GM12878 (cell line): ENCODE results near the gene POR. TPM values are rescaled to one million over a fixed set of nuclear protein-coding genes. Genes with fewer than 3 reads are reported as not detected.

Experiments used
- ATAC-seq: fragments of 200-7000 bp; cut with Tn5 transposase; 3 replicates; pipeline ENCODE4 v1.9.1; 2020; ENCODE audit warnings: mild to moderate bottlenecking, moderate library complexity
- BruUV-seq: library from RNA; stranded (reverse); fragments of 400-500 nt; replicated peaks from 2 replicates; lab custom pipeline; 2021; lab: Mats Ljungman, UMichigan
- CTCF ChIA-PET: fragments of 300-600 bp; sonication (Branson Sonifier 250); formaldehyde crosslinking; extraction: SDS; loops from one replicate; lab custom pipeline; 2021; ENCODE audit warnings: inconsistent platforms; lab: Yijun Ruan, JAX
- POLR2A ChIA-PET: fragments of 350-600 bp; formaldehyde crosslinking; extraction: SDS; loops from one replicate; lab custom pipeline; 2021; ENCODE audit warnings: inconsistent platforms; lab: Charles Lee
- RAD21 ChIA-PET: fragments of 300-600 bp; sonication (Branson Sonifier 250); formaldehyde crosslinking; loops from one replicate; lab custom pipeline; 2023; ENCODE audit warnings: antibody characterized with exemption; ENCODE audit not compliant: unreplicated experiment; lab: Charles Lee
- SMC1A ChIA-PET: fragments of 300-600 bp; sonication (Branson Sonifier 250); formaldehyde crosslinking; loops from one replicate; lab custom pipeline; 2023; ENCODE audit not compliant: unreplicated experiment, uncharacterized antibody; lab: Charles Lee
- DNase-seq: peaks from one replicate; pipeline ENCODE4 v3.0.0-alpha.2; 2011; ENCODE audit warnings: low read depth, low spot score
- FAIRE-seq: peaks from 3 replicates; lab custom pipeline; 2011; peaks lifted over from hg19 to GRCh38; lab: Jason Lieb, UNC
- H2AFZ ChIP-seq: 2 replicates; pipeline ENCODE4 v1.6.0; 2011; ENCODE audit warnings: low read depth, low read length, control low read depth; ENCODE audit not compliant: control insufficient read depth
- H3K27ac ChIP-seq: 2 replicates; pipeline ENCODE4 v1.5.1; 2011; ENCODE audit warnings: control low read depth; ENCODE audit not compliant: control insufficient read depth, insufficient read depth
- H3K27me3 ChIP-seq, 2 experiments: replicated peaks in 1 of 2; 2 replicates each; pipeline versions ENCODE4 v1.6.0 to v1.6.1; 2011; ENCODE audit warnings: low read length in 1 of 2; ENCODE audit not compliant: control insufficient read depth in 2 of 2, insufficient read depth in 2 of 2
- H3K36me3 ChIP-seq, 2 experiments: 2 replicates each; pipeline ENCODE4 v1.5.1; 2011; ENCODE audit warnings: low read length in 1 of 2; ENCODE audit not compliant: control insufficient read depth in 2 of 2, insufficient read depth in 2 of 2
- H3K4me1 ChIP-seq: 2 replicates; pipeline ENCODE4 v1.6.1; 2011; ENCODE audit warnings: mild to moderate bottlenecking, low read length, moderate library complexity, mixed read lengths; ENCODE audit not compliant: control insufficient read depth, insufficient read depth
- H3K4me2 ChIP-seq: 2 replicates; pipeline ENCODE4 v1.6.0; 2011; ENCODE audit warnings: control low read depth; ENCODE audit not compliant: control insufficient read depth, insufficient read depth
- H3K4me3 ChIP-seq: fragments of 200-600 bp; sonication (generic); 2 replicates; pipeline ENCODE4 v1.5.1; 2016
- H3K79me2 ChIP-seq: 2 replicates; pipeline ENCODE4 v1.6.0; 2011; ENCODE audit warnings: low read length; ENCODE audit not compliant: control insufficient read depth, insufficient read depth
- H3K9ac ChIP-seq: 2 replicates; pipeline ENCODE4 v1.8.0; 2011; ENCODE audit warnings: low read length, control low read depth, mixed read lengths; ENCODE audit not compliant: control insufficient read depth, insufficient read depth
- H3K9me3 ChIP-seq: replicated peaks from 3 replicates; pipeline ENCODE4 v1.5.1; 2011; ENCODE audit warnings: mild to moderate bottlenecking, low read length; ENCODE audit not compliant: control insufficient read depth, insufficient read depth
- H4K20me1 ChIP-seq: 2 replicates; pipeline ENCODE4 v1.6.0; 2011; ENCODE audit not compliant: control insufficient read depth, insufficient read depth
- ETV6 ChIP-seq, 2 experiments: fragments of 450-650 bp in 1 of 2; IDR thresholded peaks in 1 of 2; conservative IDR thresholded peaks in 1 of 2; 2 replicates each; pipeline ENCODE4 v1.6.1; 2014; ENCODE audit warnings: antibody characterized with exemption in 1 of 2, borderline replicate concordance in 1 of 2, low read depth in 1 of 2, mild to moderate bottlenecking in 1 of 2, moderate library complexity in 1 of 2
- JUND ChIP-seq: IDR thresholded peaks from 2 replicates; pipeline ENCODE4 v1.6.1; 2012; ENCODE audit warnings: low read depth, mild to moderate bottlenecking, low read length, improper control_type of control experiment, moderate library complexity
- MEF2A ChIP-seq: IDR thresholded peaks from 2 replicates; pipeline ENCODE4 v1.6.1; 2011; ENCODE audit warnings: low read depth, mild to moderate bottlenecking, low read length, moderate library complexity; ENCODE audit not compliant: insufficient read depth
- MYB ChIP-seq: fragments of 150-350 bp; IDR thresholded peaks from 2 replicates; pipeline ENCODE4 v1.6.1; 2014; ENCODE audit warnings: mild to moderate bottlenecking, low read depth, low read length, borderline replicate concordance
- NBN ChIP-seq: fragments of 450-650 bp; IDR thresholded peaks from 2 replicates; pipeline ENCODE4 v1.6.1; 2016
- NFYA ChIP-seq: IDR thresholded peaks from 2 replicates; pipeline ENCODE4 v1.6.1; 2011; ENCODE audit warnings: low read depth, mild to moderate bottlenecking, low read length, improper control_type of control experiment, borderline replicate concordance
- PAX5 ChIP-seq: IDR thresholded peaks from 2 replicates; pipeline ENCODE4 v1.6.1; 2011; ENCODE audit warnings: low read depth, low read length, borderline replicate concordance
- RCOR1 ChIP-seq: conservative IDR thresholded peaks from 2 replicates; pipeline ENCODE4 v1.6.1; 2012; ENCODE audit warnings: low read depth, low read length, improper control_type of control experiment
- RELB ChIP-seq: fragments of 450-650 bp; IDR thresholded peaks from 2 replicates; pipeline ENCODE4 v1.6.1; 2017; ENCODE audit warnings: low read depth, mild to moderate bottlenecking, moderate library complexity
- SMC3 ChIP-seq: IDR thresholded peaks from 2 replicates; pipeline ENCODE4 v1.6.1; 2011; ENCODE audit warnings: low read length, improper control_type of control experiment, borderline replicate concordance
- SREBF1 ChIP-seq: IDR thresholded peaks from 2 replicates; pipeline ENCODE4 v1.6.1; 2012; ENCODE audit warnings: mild to moderate bottlenecking, low read length
- SRF ChIP-seq, 2 experiments: IDR thresholded peaks; 2 replicates each; pipeline ENCODE4 v1.6.1; 2011; ENCODE audit warnings: low read depth in 2 of 2, low read length in 2 of 2, mild to moderate bottlenecking in 1 of 2, moderate library complexity in 1 of 2
- ZNF622 ChIP-seq: fragments of 450-650 bp; IDR thresholded peaks from 2 replicates; pipeline ENCODE4 v1.6.1; 2017; ENCODE audit warnings: mild to moderate bottlenecking, inconsistent platforms
- WGBS: methylation state at CpG from one replicate; pipeline ENCODE4 v1.1.6; 2016; ENCODE audit warnings: low lambda C conversion rate; ENCODE audit not compliant: insufficient replicate concordance, insufficient coverage; ENCODE audit errors: missing lambda C conversion rate; 5-methylcytosine and 5-hydroxymethylcytosine counted together
- in situ Hi-C: fragments of 300-500 bp; cut with MboI; formaldehyde crosslinking; loops from 9 replicates; pipeline ENCODE4 v1.14.3; 2018; ENCODE audit warnings: mixed read lengths
- intact Hi-C: fragments of 100-400 bp; cut with micrococcal nuclease; formaldehyde crosslinking; loops from one replicate; pipeline ENCODE4 v1.14.2; 2022; ENCODE audit not compliant: unreplicated experiment
- polyA plus RNA-seq, 11 experiments: library from polyadenylated mRNA; depleted of rRNA in 4 of 11; unstranded in 6 of 11; stranded (reverse) in 5 of 11; fragments of >200 nt; fragmentation: Nextera tagmentation in 4 of 11; fragmentation: Illumina TruSeq in 1 of 11; extraction: Ambion mirVana in 4 of 11; extraction: Trizol in 1 of 11; gene quantifications; 1 replicate in 1 of 11; 2 replicates in 10 of 11; pipeline versions ENCODE4 v1.2.1 to v1.2.3, GENCODE V29; 2011 to 2016; ENCODE audit warnings: inconsistent platforms in 2 of 11, missing spikeins in 2 of 11, low read depth in 1 of 11
- total RNA-seq, 4 experiments: library from RNA; depleted of rRNA in 3 of 4; stranded (reverse); fragments of >200 nt in 3 of 4; fragmentation: Illumina TruSeq in 1 of 4; extraction: Trizol in 1 of 4; gene quantifications; 2 replicates each; pipeline versions ENCODE4 v1.2.1 to v1.2.3, GENCODE V29; 2013 to 2021
- TF ChIP-seq, protein P1 (sequence below): IDR thresholded peaks from 2 replicates; pipeline ENCODE4 v1.6.1; 2012; ENCODE audit warnings: low read depth, low read length, improper control_type of control experiment
- TF ChIP-seq, protein P2 (sequence below): fragments of 450-650 bp; formaldehyde crosslinking; IDR thresholded peaks from 2 replicates; pipeline ENCODE4 v1.5.0; 2022; ENCODE audit warnings: mild to moderate bottlenecking, missing genetic modification characterization

The POR gene
- total and polyA plus RNA-seq, 10 of the 15 experiments (the other 5 are each of a cell fraction or from before 2014, with no cell fraction given), result 2.2 to 75.8 (median 35.9) TPM

- no peak for TF ChIP-seq SRF (IDR thresholded peaks at IDR 0.05; ENCODE audit: low read depth in 2 of 2, low read length in 2 of 2)
Measured at GRCh38 chr7:75977743-75978142, 62.8 kb downstream of the POR start (continued).

DNA sequence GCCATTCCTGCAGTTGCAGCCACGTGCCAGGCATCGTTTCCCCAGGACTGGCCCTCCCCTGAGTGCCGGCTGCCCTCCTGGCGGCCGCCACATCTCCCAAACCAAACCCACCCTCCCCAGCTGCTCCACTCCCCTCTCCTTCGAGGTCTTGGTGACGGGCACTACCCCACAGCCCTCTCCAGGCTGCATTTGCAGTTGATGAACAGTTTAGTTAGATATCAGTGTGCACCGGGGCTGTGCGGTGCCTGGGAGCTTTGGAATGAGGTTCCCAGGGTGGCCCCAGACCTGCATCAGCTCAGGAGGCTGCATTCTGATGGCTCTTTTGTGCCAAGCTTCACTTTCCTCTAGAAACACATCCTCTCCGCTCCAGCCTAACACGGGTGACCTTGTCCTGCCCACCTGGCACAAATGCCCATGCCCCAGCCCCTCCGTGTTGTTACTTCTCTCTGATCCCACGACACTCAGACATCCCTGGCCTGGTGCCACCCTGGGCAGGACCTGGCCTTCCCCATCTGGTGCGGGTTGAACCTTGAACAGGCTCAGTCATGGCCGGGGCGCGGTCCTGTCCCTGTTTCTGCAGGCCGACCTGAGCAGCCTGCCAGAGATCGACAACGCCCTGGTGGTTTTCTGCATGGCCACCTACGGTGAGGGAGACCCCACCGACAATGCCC, 64.9 kb downstream of the POR start:
- ATAC-seq (no peak), FAIRE-seq (no peak), DNase-seq (no peak)
- Histone ChIP-seq H3K9ac (no peak overlapping the region), H3K79me2 (no peaks in the 10 kb centered on the region), H2AFZ (no peak overlapping the region), H3K4me1 (no peaks in the 10 kb centered on the region), H3K4me3 (no peak overlapping the region), H3K27ac (no peak overlapping the region), H3K36me3 (peaks cover 0 to 27% of the 10 kb centered on the region in 2 experiments; a peak in 3 of 4 replicates), H3K4me2 (no peak overlapping the region), H4K20me1 (no peaks in the 10 kb centered on the region), H3K9me3 (no peaks in the 10 kb centered on the region), H3K27me3 (no peaks in the 10 kb centered on the region)
- ChIA-PET CTCF (no interaction called here), SMC1A (no interaction called here), POLR2A (no interaction called here), RAD21 (no interaction called here)
- WGBS, result 93% methylated on average over 17 of the region's 22 CpGs
- no TSS peak for BruUV-seq
- in situ Hi-C loops, result no loop called here
- intact Hi-C loops, result no loop called here
- TF ChIP-seq JUND (no peak), RCOR1 (no peak), MEF2A (no peak), ETV6 (conservative IDR thresholded peaks at IDR 0.05 in 1 of 2, IDR thresholded peaks at IDR 0.05 in 1 of 2; ENCODE audit: borderline replicate concordance in 1 of 2, low read depth in 1 of 2) (no peak), SREBF1 (no peak), RELB (no peak), NBN (no peak), SMC3 (no peak), ZNF622 (no peak), PAX5 (no peak), MYB (no peak), NFYA (no peak)
- TF ChIP-seq, protein P1, sequence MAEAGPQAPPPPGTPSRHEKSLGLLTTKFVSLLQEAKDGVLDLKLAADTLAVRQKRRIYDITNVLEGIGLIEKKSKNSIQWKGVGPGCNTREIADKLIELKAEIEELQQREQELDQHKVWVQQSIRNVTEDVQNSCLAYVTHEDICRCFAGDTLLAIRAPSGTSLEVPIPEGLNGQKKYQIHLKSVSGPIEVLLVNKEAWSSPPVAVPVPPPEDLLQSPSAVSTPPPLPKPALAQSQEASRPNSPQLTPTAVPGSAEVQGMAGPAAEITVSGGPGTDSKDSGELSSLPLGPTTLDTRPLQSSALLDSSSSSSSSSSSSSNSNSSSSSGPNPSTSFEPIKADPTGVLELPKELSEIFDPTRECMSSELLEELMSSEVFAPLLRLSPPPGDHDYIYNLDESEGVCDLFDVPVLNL, result no peak
- TF ChIP-seq, protein P2, sequence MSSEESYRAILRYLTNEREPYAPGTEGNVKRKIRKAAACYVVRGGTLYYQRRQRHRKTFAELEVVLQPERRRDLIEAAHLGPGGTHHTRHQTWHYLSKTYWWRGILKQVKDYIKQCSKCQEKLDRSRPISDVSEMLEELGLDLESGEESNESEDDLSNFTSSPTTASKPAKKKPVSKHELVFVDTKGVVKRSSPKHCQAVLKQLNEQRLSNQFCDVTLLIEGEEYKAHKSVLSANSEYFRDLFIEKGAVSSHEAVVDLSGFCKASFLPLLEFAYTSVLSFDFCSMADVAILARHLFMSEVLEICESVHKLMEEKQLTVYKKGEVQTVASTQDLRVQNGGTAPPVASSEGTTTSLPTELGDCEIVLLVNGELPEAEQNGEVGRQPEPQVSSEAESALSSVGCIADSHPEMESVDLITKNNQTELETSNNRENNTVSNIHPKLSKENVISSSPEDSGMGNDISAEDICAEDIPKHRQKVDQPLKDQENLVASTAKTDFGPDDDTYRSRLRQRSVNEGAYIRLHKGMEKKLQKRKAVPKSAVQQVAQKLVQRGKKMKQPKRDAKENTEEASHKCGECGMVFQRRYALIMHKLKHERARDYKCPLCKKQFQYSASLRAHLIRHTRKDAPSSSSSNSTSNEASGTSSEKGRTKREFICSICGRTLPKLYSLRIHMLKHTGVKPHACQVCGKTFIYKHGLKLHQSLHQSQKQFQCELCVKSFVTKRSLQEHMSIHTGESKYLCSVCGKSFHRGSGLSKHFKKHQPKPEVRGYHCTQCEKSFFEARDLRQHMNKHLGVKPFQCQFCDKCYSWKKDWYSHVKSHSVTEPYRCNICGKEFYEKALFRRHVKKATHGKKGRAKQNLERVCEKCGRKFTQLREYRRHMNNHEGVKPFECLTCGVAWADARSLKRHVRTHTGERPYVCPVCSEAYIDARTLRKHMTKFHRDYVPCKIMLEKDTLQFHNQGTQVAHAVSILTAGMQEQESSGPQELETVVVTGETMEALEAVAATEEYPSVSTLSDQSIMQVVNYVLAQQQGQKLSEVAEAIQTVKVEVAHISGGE, result no peak
